GM12878 (cell line): ENCODE measurements around the gene RAB23. TPM values are rescaled to one million over a fixed set of nuclear protein-coding genes. Genes with fewer than 3 reads are reported as not detected.

Source experiments
- ASH2L ChIP-seq: fragments of 300-600, 200-600 bp; sonication (generic); IDR thresholded peaks from 2 replicates; pipeline ENCODE4 v1.6.1; 2017; ENCODE audit warnings: low read depth, mild to moderate bottlenecking, borderline replicate concordance
- ATF7 ChIP-seq: fragments of 450-650 bp; IDR thresholded peaks from 2 replicates; pipeline ENCODE4 v1.6.1; 2016; ENCODE audit warnings: low read depth, mild to moderate bottlenecking
- DPF2 ChIP-seq: fragments of 450-650 bp; IDR thresholded peaks from 2 replicates; pipeline ENCODE4 v1.6.1; 2017; ENCODE audit warnings: mild to moderate bottlenecking
- EED ChIP-seq: sonication (generic); IDR thresholded peaks from 2 replicates; pipeline ENCODE4 v1.6.1; 2016; ENCODE audit warnings: antibody characterized with exemption, low read depth
- ESRRA ChIP-seq: IDR thresholded peaks from 2 replicates; pipeline ENCODE4 v1.6.1; 2012; ENCODE audit warnings: mild to moderate bottlenecking, low read length, improper control_type of control experiment
- FOS ChIP-seq: IDR thresholded peaks from 3 replicates; pipeline ENCODE4 v1.6.1; 2011; ENCODE audit warnings: borderline replicate concordance; ENCODE audit not compliant: insufficient read length; ENCODE audit errors: extremely low read depth
- GABPA ChIP-seq: IDR thresholded peaks from 2 replicates; pipeline ENCODE4 v1.6.1; 2014; ENCODE audit warnings: antibody characterized with exemption, low read depth, mild to moderate bottlenecking, inconsistent platforms
- IRF4 ChIP-seq: IDR thresholded peaks from 2 replicates; pipeline ENCODE4 v1.6.1; 2011; ENCODE audit warnings: low read depth, low read length
- KAT2A ChIP-seq: conservative IDR thresholded peaks from 2 replicates; pipeline ENCODE4 v1.6.1; 2011; ENCODE audit warnings: low read depth, low read length; ENCODE audit not compliant: control insufficient read depth
- KLF5 ChIP-seq: fragments of 450-650 bp; IDR thresholded peaks from 2 replicates; pipeline ENCODE4 v1.6.1; 2014; ENCODE audit warnings: mild to moderate bottlenecking; ENCODE audit not compliant: partially characterized antibody
- NFXL1 ChIP-seq: fragments of 450-650 bp; IDR thresholded peaks from 2 replicates; pipeline ENCODE4 v1.6.1; 2017; ENCODE audit warnings: antibody characterized with exemption, mild to moderate bottlenecking, borderline replicate concordance
- NFYA ChIP-seq: IDR thresholded peaks from 2 replicates; pipeline ENCODE4 v1.6.1; 2011; ENCODE audit warnings: low read depth, mild to moderate bottlenecking, low read length, improper control_type of control experiment, borderline replicate concordance
- SIX5 ChIP-seq: IDR thresholded peaks from 2 replicates; pipeline ENCODE4 v1.6.1; 2011; ENCODE audit warnings: mild to moderate bottlenecking, low read depth, low read length, moderate library complexity; ENCODE audit not compliant: severe bottlenecking
- SP1 ChIP-seq: IDR thresholded peaks from one replicate; pipeline ENCODE4 v1.6.1; 2011; ENCODE audit warnings: low read depth, low read length
- SUPT20H ChIP-seq: IDR thresholded peaks from 2 replicates; pipeline ENCODE4 v1.6.1; 2011; ENCODE audit warnings: low read depth, mild to moderate bottlenecking, low read length, moderate library complexity, borderline replicate concordance; ENCODE audit not compliant: control insufficient read depth
- TBL1XR1 ChIP-seq: IDR thresholded peaks from 2 replicates; pipeline ENCODE4 v1.6.1; 2012; ENCODE audit warnings: low read depth, low read length, improper control_type of control experiment
- ZBED1 ChIP-seq: IDR thresholded peaks from 2 replicates; pipeline ENCODE4 v1.6.1; 2016; ENCODE audit warnings: borderline replicate concordance
- ZNF207 ChIP-seq: fragments of 450-650 bp; IDR thresholded peaks from 2 replicates; pipeline ENCODE4 v1.6.1; 2014; ENCODE audit warnings: antibody characterized with exemption, mild to moderate bottlenecking, borderline replicate concordance
- ZNF622 ChIP-seq: fragments of 450-650 bp; IDR thresholded peaks from 2 replicates; pipeline ENCODE4 v1.6.1; 2017; ENCODE audit warnings: mild to moderate bottlenecking, inconsistent platforms
- polyA plus RNA-seq, 11 experiments: library from polyadenylated mRNA; depleted of rRNA in 4 of 11; unstranded in 6 of 11; stranded (reverse) in 5 of 11; fragments of >200 nt; fragmentation: Nextera tagmentation in 4 of 11; fragmentation: Illumina TruSeq in 1 of 11; extraction: Ambion mirVana in 4 of 11; extraction: Trizol in 1 of 11; gene quantifications; 1 replicate in 1 of 11; 2 replicates in 10 of 11; pipeline versions ENCODE4 v1.2.1 to v1.2.3, GENCODE V29; 2011 to 2016; ENCODE audit warnings: inconsistent platforms in 2 of 11, missing spikeins in 2 of 11, low read depth in 1 of 11
- total RNA-seq, 4 experiments: library from RNA; depleted of rRNA in 3 of 4; stranded (reverse); fragments of >200 nt in 3 of 4; fragmentation: Illumina TruSeq in 1 of 4; extraction: Trizol in 1 of 4; gene quantifications; 2 replicates each; pipeline versions ENCODE4 v1.2.1 to v1.2.3, GENCODE V29; 2013 to 2021
- TF ChIP-seq, protein P1 (sequence below): fragments of 450-650 bp; IDR thresholded peaks from 2 replicates; pipeline ENCODE4 v1.6.1; 2017; ENCODE audit warnings: borderline replicate concordance
- TF ChIP-seq, protein P2 (sequence below): fragments of 450-650 bp; IDR thresholded peaks from 2 replicates; pipeline ENCODE4 v1.6.1; 2016; ENCODE audit warnings: mild to moderate bottlenecking
- TF ChIP-seq, protein P3 (sequence below): IDR thresholded peaks from 2 replicates; pipeline ENCODE4 v1.6.1; 2012; ENCODE audit warnings: mild to moderate bottlenecking, low read depth, low read length
- TF ChIP-seq, protein P4 (sequence below): IDR thresholded peaks from 2 replicates; pipeline ENCODE4 v1.6.1; 2012; ENCODE audit warnings: low read depth, low read length, improper control_type of control experiment

The RAB23 gene
- total and polyA plus RNA-seq, 10 of the 15 experiments (the other 5 are each of a cell fraction or from before 2014, with no cell fraction given): 0.80 to 6.0 (median 3.1) TPM

DNA sequence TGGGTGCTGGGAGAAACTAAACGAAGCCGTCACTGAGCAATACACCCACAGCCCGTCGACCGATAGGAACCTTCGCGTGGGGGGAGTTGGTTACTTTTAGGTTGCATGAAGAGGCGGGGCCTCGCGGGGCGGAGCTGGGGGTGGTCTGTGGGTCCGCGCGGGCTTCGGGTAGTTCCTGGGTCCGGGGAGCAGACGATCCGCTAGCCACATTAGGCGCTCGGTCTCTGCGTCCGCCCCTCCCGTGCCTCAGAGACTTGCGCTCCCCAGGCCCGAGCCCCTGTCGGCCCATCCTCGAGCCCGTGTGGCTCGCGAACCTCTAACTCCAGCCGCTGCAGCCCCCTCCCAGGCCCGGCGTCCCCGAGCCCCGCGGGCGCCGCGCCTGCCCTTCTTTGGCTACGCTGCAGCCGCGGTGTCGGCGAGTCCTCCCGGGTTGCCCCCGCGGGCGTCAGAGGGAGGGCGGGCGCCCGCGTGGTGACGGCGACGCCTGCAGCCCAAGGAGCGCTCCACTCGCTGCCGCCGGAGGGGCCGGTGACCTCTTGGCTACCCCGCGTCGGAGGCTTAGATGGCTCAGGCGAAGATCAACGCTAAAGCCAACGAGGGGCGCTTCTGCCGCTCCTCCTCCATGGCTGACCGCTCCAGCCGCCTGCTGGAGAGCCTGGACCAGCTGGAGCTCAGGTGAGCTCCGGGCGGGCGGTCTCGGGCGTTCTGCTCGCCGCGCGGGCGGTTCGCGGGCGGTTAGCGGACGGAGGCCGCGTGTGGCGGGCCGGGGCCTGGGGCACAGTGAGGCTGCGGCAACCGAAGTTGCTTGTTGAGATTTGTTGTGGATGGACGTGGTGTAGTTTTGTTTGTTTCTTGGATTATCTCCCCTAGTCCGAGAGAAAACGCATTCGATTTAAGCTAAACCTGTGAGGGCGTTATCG lies 49.7 kb downstream of the RAB23 start, which contains the start of gene BAG2 (continued):
- TF ChIP-seq, protein P1, sequence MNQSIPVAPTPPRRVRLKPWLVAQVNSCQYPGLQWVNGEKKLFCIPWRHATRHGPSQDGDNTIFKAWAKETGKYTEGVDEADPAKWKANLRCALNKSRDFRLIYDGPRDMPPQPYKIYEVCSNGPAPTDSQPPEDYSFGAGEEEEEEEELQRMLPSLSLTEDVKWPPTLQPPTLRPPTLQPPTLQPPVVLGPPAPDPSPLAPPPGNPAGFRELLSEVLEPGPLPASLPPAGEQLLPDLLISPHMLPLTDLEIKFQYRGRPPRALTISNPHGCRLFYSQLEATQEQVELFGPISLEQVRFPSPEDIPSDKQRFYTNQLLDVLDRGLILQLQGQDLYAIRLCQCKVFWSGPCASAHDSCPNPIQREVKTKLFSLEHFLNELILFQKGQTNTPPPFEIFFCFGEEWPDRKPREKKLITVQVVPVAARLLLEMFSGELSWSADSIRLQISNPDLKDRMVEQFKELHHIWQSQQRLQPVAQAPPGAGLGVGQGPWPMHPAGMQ: no peak
- TF ChIP-seq EED (no peak), NFXL1 (no peak), ZBED1 (no peak), ATF7 (peak; percentile 79), ZNF207 (peak; percentile 91), SUPT20H (no peak), SIX5 (peak; percentile 51), ASH2L (no peak), SP1 (peak; percentile 40), TBL1XR1 (peak; percentile 56; the same call in 1 of the 2 replicates), ZNF622 (no peak), IRF4 (0 out of 2 replicates have a peak, but pooled peaks have one; percentile 13), KAT2A (no peak), ESRRA (no peak), NFYA (no peak), KLF5 (peak; percentile 98), FOS (no peak), DPF2 (peak; percentile 84; the same call in 1 of the 2 replicates), GABPA (no peak)
- TF ChIP-seq, protein P2, sequence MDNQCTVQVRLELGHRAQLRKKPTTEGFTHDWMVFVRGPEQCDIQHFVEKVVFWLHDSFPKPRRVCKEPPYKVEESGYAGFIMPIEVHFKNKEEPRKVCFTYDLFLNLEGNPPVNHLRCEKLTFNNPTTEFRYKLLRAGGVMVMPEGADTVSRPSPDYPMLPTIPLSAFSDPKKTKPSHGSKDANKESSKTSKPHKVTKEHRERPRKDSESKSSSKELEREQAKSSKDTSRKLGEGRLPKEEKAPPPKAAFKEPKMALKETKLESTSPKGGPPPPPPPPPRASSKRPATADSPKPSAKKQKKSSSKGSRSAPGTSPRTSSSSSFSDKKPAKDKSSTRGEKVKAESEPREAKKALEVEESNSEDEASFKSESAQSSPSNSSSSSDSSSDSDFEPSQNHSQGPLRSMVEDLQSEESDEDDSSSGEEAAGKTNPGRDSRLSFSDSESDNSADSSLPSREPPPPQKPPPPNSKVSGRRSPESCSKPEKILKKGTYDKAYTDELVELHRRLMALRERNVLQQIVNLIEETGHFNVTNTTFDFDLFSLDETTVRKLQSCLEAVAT: no peak
- TF ChIP-seq, protein P3, sequence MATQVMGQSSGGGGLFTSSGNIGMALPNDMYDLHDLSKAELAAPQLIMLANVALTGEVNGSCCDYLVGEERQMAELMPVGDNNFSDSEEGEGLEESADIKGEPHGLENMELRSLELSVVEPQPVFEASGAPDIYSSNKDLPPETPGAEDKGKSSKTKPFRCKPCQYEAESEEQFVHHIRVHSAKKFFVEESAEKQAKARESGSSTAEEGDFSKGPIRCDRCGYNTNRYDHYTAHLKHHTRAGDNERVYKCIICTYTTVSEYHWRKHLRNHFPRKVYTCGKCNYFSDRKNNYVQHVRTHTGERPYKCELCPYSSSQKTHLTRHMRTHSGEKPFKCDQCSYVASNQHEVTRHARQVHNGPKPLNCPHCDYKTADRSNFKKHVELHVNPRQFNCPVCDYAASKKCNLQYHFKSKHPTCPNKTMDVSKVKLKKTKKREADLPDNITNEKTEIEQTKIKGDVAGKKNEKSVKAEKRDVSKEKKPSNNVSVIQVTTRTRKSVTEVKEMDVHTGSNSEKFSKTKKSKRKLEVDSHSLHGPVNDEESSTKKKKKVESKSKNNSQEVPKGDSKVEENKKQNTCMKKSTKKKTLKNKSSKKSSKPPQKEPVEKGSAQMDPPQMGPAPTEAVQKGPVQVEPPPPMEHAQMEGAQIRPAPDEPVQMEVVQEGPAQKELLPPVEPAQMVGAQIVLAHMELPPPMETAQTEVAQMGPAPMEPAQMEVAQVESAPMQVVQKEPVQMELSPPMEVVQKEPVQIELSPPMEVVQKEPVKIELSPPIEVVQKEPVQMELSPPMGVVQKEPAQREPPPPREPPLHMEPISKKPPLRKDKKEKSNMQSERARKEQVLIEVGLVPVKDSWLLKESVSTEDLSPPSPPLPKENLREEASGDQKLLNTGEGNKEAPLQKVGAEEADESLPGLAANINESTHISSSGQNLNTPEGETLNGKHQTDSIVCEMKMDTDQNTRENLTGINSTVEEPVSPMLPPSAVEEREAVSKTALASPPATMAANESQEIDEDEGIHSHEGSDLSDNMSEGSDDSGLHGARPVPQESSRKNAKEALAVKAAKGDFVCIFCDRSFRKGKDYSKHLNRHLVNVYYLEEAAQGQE: 0 out of 2 replicates have a peak, but pooled peaks have one; percentile 6
- TF ChIP-seq, protein P4, sequence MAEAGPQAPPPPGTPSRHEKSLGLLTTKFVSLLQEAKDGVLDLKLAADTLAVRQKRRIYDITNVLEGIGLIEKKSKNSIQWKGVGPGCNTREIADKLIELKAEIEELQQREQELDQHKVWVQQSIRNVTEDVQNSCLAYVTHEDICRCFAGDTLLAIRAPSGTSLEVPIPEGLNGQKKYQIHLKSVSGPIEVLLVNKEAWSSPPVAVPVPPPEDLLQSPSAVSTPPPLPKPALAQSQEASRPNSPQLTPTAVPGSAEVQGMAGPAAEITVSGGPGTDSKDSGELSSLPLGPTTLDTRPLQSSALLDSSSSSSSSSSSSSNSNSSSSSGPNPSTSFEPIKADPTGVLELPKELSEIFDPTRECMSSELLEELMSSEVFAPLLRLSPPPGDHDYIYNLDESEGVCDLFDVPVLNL: 0 out of 2 replicates have a peak, but pooled peaks have one; percentile 20
